H1 (cell line): Measurements from ENCODE around the gene TAS1R1. TPM values are rescaled to one million over a fixed set of nuclear protein-coding genes. Genes with fewer than 3 reads are reported as not detected.

Experiments
- CTCF ChIA-PET: fragments of 300-600 bp; sonication (Branson Sonifier 250); formaldehyde crosslinking; loops from one replicate; lab custom pipeline; 2021; ENCODE audit not compliant: partially characterized antibody; lab: Charles Lee
- POLR2A ChIA-PET: fragments of 300-600 bp; sonication (Branson Sonifier 250); formaldehyde crosslinking; loops from one replicate; lab custom pipeline; 2021; ENCODE audit warnings: inconsistent platforms; ENCODE audit not compliant: partially characterized antibody; lab: Charles Lee
- DNase-seq, 2 experiments: peaks; one replicate each; pipeline versions ENCODE4 v3.0.0 to v3.0.0-alpha.2; 2010 to 2022; ENCODE audit warnings: low spot score in 2 of 2, low read depth in 1 of 2, mixed read lengths in 1 of 2
- FAIRE-seq: peaks from 2 replicates; lab custom pipeline; 2011; peaks lifted over from hg19 to GRCh38; lab: Jason Lieb, UNC
- H2AFZ ChIP-seq: 2 replicates; pipeline ENCODE4 v1.8.1; 2012; ENCODE audit warnings: low read length, inconsistent platforms
- H2AK5ac ChIP-seq: 2 replicates; pipeline ENCODE4 v1.6.1; 2013; ENCODE audit warnings: low read depth, low read length
- H2BK120ac ChIP-seq: replicated peaks from 2 replicates; pipeline ENCODE3; 2013; ENCODE audit warnings: low read depth, low read length, inconsistent platforms
- H2BK12ac ChIP-seq: 2 replicates; pipeline ENCODE4 v1.6.1; 2013; ENCODE audit warnings: low read depth, low read length
- H2BK15ac ChIP-seq: 2 replicates; pipeline ENCODE4 v1.6.1; 2013; ENCODE audit warnings: low read length
- H2BK20ac ChIP-seq: 2 replicates; pipeline ENCODE4 v1.6.1; 2013; ENCODE audit warnings: low read length
- H2BK5ac ChIP-seq: 2 replicates; pipeline ENCODE4 v1.6.1; 2013; ENCODE audit warnings: low read depth, low read length
- H3K14ac ChIP-seq: 2 replicates; pipeline ENCODE4 v1.6.1; 2013; ENCODE audit warnings: inconsistent platforms; ENCODE audit not compliant: insufficient read length
- H3K18ac ChIP-seq: 2 replicates; pipeline ENCODE4 v1.6.1; 2013; ENCODE audit warnings: low read length; ENCODE audit errors: extremely low read depth
- H3K23ac ChIP-seq: 2 replicates; pipeline ENCODE4 v1.6.1; 2013; ENCODE audit warnings: inconsistent platforms; ENCODE audit not compliant: insufficient read length
- H3K23me2 ChIP-seq: 2 replicates; pipeline ENCODE4 v1.6.1; 2013; ENCODE audit warnings: low read depth, low read length
- H3K27ac ChIP-seq: 2 replicates; pipeline ENCODE4 v1.6.1; 2011; ENCODE audit warnings: low read depth, low read length, inconsistent platforms
- H3K27me3 ChIP-seq, 4 experiments: replicated peaks in 1 of 4; 1 replicate in 1 of 4; 2 replicates in 3 of 4; pipeline versions ENCODE4 v1.6.1 to v1.8.1; 2011 to 2013; ENCODE audit warnings: low read length in 3 of 4, mild to moderate bottlenecking in 3 of 4, inconsistent platforms in 2 of 4, mixed read lengths in 2 of 4, moderate library complexity in 1 of 4; ENCODE audit not compliant: control insufficient read depth in 3 of 4, insufficient read depth in 3 of 4; ENCODE audit errors: extremely low read depth in 1 of 4
- H3K36me3 ChIP-seq, 4 experiments: 2 replicates each; pipeline versions ENCODE4 v1.6.1 to v1.8.1; 2011 to 2013; ENCODE audit warnings: mild to moderate bottlenecking in 4 of 4, low read length in 3 of 4, moderate library complexity in 2 of 4, control low read depth in 1 of 4, inconsistent platforms in 1 of 4; ENCODE audit not compliant: insufficient read depth in 4 of 4, control insufficient read depth in 2 of 4
- H3K4ac ChIP-seq: replicated peaks from 2 replicates; pipeline ENCODE3; 2013; ENCODE audit warnings: low read length, low read depth, mixed read lengths, inconsistent platforms; ENCODE audit not compliant: insufficient read length
- H3K4me1 ChIP-seq, 4 experiments: replicated peaks in 1 of 4; 1 replicate in 1 of 4; 2 replicates in 3 of 4; pipeline versions ENCODE4 v1.6.1 to v1.8.1; 2011 to 2013; ENCODE audit warnings: low read length in 3 of 4, inconsistent platforms in 2 of 4, mixed read lengths in 1 of 4; ENCODE audit not compliant: insufficient read depth in 4 of 4, control insufficient read depth in 3 of 4
- H3K4me2 ChIP-seq, 2 experiments: 2 replicates each; pipeline versions ENCODE4 v1.6.1 to v1.8.1; 2011 to 2013; ENCODE audit warnings: low read depth in 2 of 2, low read length in 2 of 2, control low read depth in 1 of 2, inconsistent platforms in 1 of 2, mild to moderate bottlenecking in 1 of 2; ENCODE audit not compliant: insufficient read depth in 1 of 2
- H3K4me3 ChIP-seq, 4 experiments: fragments of 200-600, 300-600 bp in 1 of 4; sonication (generic), shearing (Covaris generic), sonication (Bioruptor Twin) in 1 of 4; 2 replicates each; pipeline versions ENCODE4 v1.5.1 to v1.8.1; 2011 to 2016; ENCODE audit warnings: low read length in 4 of 4, low read depth in 3 of 4, control low read depth in 2 of 4, inconsistent platforms in 2 of 4, mild to moderate bottlenecking in 2 of 4, mixed read lengths in 1 of 4, moderate library complexity in 1 of 4; ENCODE audit not compliant: insufficient read depth in 2 of 4; ENCODE audit errors: extremely low read depth in 1 of 4
- H3K56ac ChIP-seq: replicated peaks from 2 replicates; pipeline ENCODE3; 2013; ENCODE audit warnings: low read depth, mild to moderate bottlenecking, mixed read lengths, low read length, inconsistent platforms; ENCODE audit not compliant: insufficient read length
- H3K79me1 ChIP-seq: 2 replicates; pipeline ENCODE4 v1.6.1; 2013; ENCODE audit warnings: low read depth, low read length, control low read depth
- H3K79me2 ChIP-seq, 2 experiments: 2 replicates each; pipeline versions ENCODE4 v1.6.1 to v1.8.1; 2012 to 2013; ENCODE audit warnings: low read length in 2 of 2, mild to moderate bottlenecking in 2 of 2, inconsistent platforms in 1 of 2; ENCODE audit not compliant: insufficient read depth in 2 of 2, control insufficient read depth in 1 of 2
- H3K9ac ChIP-seq, 4 experiments: replicated peaks in 1 of 4; 1 replicate in 1 of 4; 2 replicates in 3 of 4; pipeline versions ENCODE4 v1.6.1 to v1.8.1; 2011 to 2013; ENCODE audit warnings: low read depth in 3 of 4, low read length in 3 of 4, control low read depth in 2 of 4, mild to moderate bottlenecking in 2 of 4, moderate library complexity in 2 of 4, inconsistent platforms in 1 of 4; ENCODE audit errors: extremely low read depth in 1 of 4
- H3K9me3 ChIP-seq, 2 experiments: 2 replicates each; pipeline versions ENCODE4 v1.6.1 to v1.8.1; 2012 to 2013; ENCODE audit warnings: mild to moderate bottlenecking in 2 of 2, moderate library complexity in 2 of 2, control low read depth in 1 of 2, inconsistent platforms in 1 of 2, low read depth in 1 of 2, low read length in 1 of 2, mixed read lengths in 1 of 2; ENCODE audit not compliant: insufficient read depth in 2 of 2
- H4K20me1 ChIP-seq, 2 experiments: replicated peaks in 1 of 2; 2 replicates each; pipeline versions ENCODE3 to v1.8.1; 2011 to 2013; ENCODE audit warnings: inconsistent platforms in 2 of 2, low read length in 2 of 2, mild to moderate bottlenecking in 1 of 2; ENCODE audit not compliant: insufficient read depth in 2 of 2, control insufficient read depth in 1 of 2
- H4K5ac ChIP-seq: 2 replicates; pipeline ENCODE4 v1.6.1; 2013; ENCODE audit warnings: low read length, low read depth, mixed read lengths, inconsistent platforms; ENCODE audit not compliant: insufficient read length
- H4K8ac ChIP-seq: 2 replicates; pipeline ENCODE4 v1.8.0; 2013; ENCODE audit warnings: mild to moderate bottlenecking, moderate library complexity, low read length, inconsistent platforms; ENCODE audit not compliant: insufficient read depth; ENCODE audit errors: extremely low read depth
- H4K91ac ChIP-seq: replicated peaks from 2 replicates; pipeline ENCODE3; 2013; ENCODE audit warnings: low read length, mixed read lengths, inconsistent platforms; ENCODE audit not compliant: insufficient read length
- JUND ChIP-seq: IDR thresholded peaks from 2 replicates; pipeline ENCODE4 v1.6.1; 2011; ENCODE audit warnings: mild to moderate bottlenecking, improper control_type of control experiment, low read length
- KDM1A ChIP-seq: fragments of 200-600, 300-600 bp; sonication (generic); IDR thresholded peaks from 2 replicates; pipeline ENCODE4 v1.7.1; 2016; ENCODE audit warnings: mild to moderate bottlenecking, low read length, borderline replicate concordance
- RFX5 ChIP-seq: IDR thresholded peaks from 2 replicates; pipeline ENCODE4 v1.6.1; 2011; ENCODE audit warnings: low read depth, low read length, improper control_type of control experiment, borderline replicate concordance
- SP2 ChIP-seq: IDR thresholded peaks from 2 replicates; pipeline ENCODE4 v1.6.1; 2012; ENCODE audit warnings: mild to moderate bottlenecking, low read length, inconsistent platforms
- WGBS, 2 experiments: shearing (Covaris generic) in 1 of 2; methylation state at CpG; one replicate each; pipeline versions ENCODE4 v1.1.6 to v1.1.7; 2013 to 2015; ENCODE audit warnings: low lambda C conversion rate in 2 of 2, mixed read lengths in 2 of 2, inconsistent platforms in 1 of 2, low coverage in 1 of 2, missing lambda C conversion rate in 1 of 2; ENCODE audit not compliant: insufficient replicate concordance in 2 of 2, insufficient coverage in 1 of 2, insufficient read length in 1 of 2; ENCODE audit errors: extremely low coverage in 1 of 2, missing lambda C conversion rate in 1 of 2; 5-methylcytosine and 5-hydroxymethylcytosine counted together
- polyA plus RNA-seq, 7 experiments: library from polyadenylated mRNA; depleted of rRNA in 3 of 7; stranded (reverse) in 5 of 7; unstranded in 2 of 7; fragments of >200 nt in 5 of 7; fragments of 200-250 nt in 2 of 7; gene quantifications; 1 replicate in 5 of 7; 2 replicates in 1 of 7; 4 replicates in 1 of 7; pipeline versions ENCODE4 v1.2.1 to v1.2.3, GENCODE V29; 2011 to 2013; ENCODE audit warnings: missing spikeins in 2 of 7, mixed read lengths in 2 of 7
- total RNA-seq: library from RNA; stranded (reverse); fragmentation: NEBNext Ultra II Directional; extraction: Animal tissue kit (Norgen Biotek cat#: 25700); gene quantifications from 2 replicates; pipeline ENCODE4 v1.2.1, GENCODE V29; 2021
- TF ChIP-seq, protein P1 (sequence below): IDR thresholded peaks from 2 replicates; pipeline ENCODE4 v1.6.1; 2012; ENCODE audit warnings: inconsistent platforms

TAS1R1 gene
- total and polyA plus RNA-seq, 2 of the 8 experiments (the other 6 are each of a cell fraction or from before 2014, with no cell fraction given): 0.26 TPM; not detected in 1

DNA sequence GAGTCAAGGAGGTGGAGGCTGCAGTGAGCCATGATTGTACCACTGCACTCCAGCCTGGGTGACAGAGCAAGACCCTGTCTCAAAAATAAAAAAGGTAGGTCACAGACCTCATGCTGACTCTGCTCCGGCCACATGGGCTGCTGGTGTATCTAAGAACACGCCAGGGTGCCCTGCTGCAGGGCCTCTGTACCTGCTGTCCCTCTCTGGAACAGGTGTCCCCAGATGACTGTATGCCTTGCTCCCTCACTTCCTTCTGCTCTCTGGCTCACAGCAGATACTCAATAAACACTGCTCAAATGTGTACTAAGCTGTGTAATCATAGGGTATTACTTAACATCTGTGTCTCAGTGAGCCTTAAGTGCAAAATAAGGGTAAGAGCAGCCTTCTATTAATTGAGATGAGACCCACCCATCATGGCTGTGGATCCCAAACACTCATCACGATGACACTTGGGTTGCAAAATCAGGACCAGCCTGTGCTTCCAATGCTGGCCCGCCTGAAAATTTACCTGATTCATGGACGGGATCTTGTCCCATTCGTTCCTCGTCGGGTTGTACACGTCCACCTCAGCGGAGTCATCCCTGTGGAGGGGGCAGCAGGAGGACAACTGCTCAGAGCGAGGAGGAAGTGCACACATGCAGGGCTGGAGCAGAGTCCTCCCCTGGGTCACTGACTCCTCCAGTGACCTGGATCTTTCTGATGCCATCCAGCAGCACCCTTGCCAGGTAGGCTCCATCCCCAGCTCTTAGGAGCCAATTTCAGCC, 40.1 kb downstream of the TAS1R1 start:
- Histone ChIP-seq H3K4ac (no peak overlapping the region), H3K79me1 (peaks cover 10% of the 10 kb centered on the region), H3K23me2 (no peaks in the 10 kb centered on the region), H4K8ac (no peak overlapping the region), H2AK5ac (no peak overlapping the region), H2AFZ (no peak overlapping the region), H3K56ac (no peak overlapping the region), H3K18ac (no peak overlapping the region), H3K4me1 (no peaks in the 10 kb centered on the region), H4K5ac (no peak overlapping the region), H3K9ac (no peak overlapping the region), H3K4me3 (no peak overlapping the region), H3K27me3 (no peaks in the 10 kb centered on the region), H4K20me1 (peaks cover 19 to 48% of the 10 kb centered on the region in 2 experiments), H3K9me3 (no peaks in the 10 kb centered on the region), H2BK12ac (no peak overlapping the region), H3K14ac (no peak overlapping the region), H3K36me3 (peaks cover 10 to 43% (median 37%) of the 10 kb centered on the region in 4 experiments), H2BK5ac (no peak overlapping the region), H3K27ac (no peak overlapping the region), H2BK120ac (no peak overlapping the region), H2BK20ac (no peak overlapping the region), H3K79me2 (peaks cover 4 to 33% of the 10 kb centered on the region in 2 experiments; a peak in 3 of 4 replicates), H2BK15ac (no peak overlapping the region), H3K23ac (no peak overlapping the region), H4K91ac (no peak overlapping the region), H3K4me2 (no peak overlapping the region)
- CTCF ChIA-PET: interaction anchor here (0.9 to 1.4 kb wide), 3 partner anchors 11 to 40 kb away, joined by 3 read pairs; partner anchors contain the start of gene TAS1R1
- POLR2A ChIA-PET: interaction anchor here (0.6 to 17.4 kb wide), 4 partner anchors 5 to 37 kb away, joined by 3 to 196 read pairs (median 186); partner anchors contain the start of genes KLHL21, THAP3 and ZBTB48
- no peak for TF ChIP-seq SP2
- TF ChIP-seq KDM1A: no peak
- TF ChIP-seq RFX5: no peak
- TF ChIP-seq JUND: no peak
- TF ChIP-seq, protein P1, sequence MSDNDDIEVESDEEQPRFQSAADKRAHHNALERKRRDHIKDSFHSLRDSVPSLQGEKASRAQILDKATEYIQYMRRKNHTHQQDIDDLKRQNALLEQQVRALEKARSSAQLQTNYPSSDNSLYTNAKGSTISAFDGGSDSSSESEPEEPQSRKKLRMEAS: no peak
- 92% methylated on average over 11 of the region's 11 CpGs; no CpG with 5 or more reads in 1 of the 2 experiments for WGBS, 2 experiments
- DNase-seq: no peak
- no peak for FAIRE-seq
